H1 (cell line): Measurements from ENCODE around the gene SNX6. TPM values are rescaled to one million over a fixed set of nuclear protein-coding genes. Genes with fewer than 3 reads are reported as not detected.

ENCODE experiments used
- CHD1 ChIP-seq: IDR thresholded peaks from 2 replicates; pipeline ENCODE4 v1.6.1; 2012; ENCODE audit warnings: low read depth, low read length, improper control_type of control experiment
- SUZ12 ChIP-seq: fragments of 200-600 bp; sonication (generic); IDR thresholded peaks from 2 replicates; pipeline ENCODE4 v1.6.1; 2012; ENCODE audit warnings: mild to moderate bottlenecking, inconsistent platforms, low read length, moderate library complexity, mixed read lengths
- USF2 ChIP-seq: IDR thresholded peaks from 2 replicates; pipeline ENCODE4 v1.6.1; 2011; ENCODE audit warnings: low read length, improper control_type of control experiment
- ZNF274 ChIP-seq: IDR thresholded peaks from 2 replicates; pipeline ENCODE4 v1.7.0; 2012; ENCODE audit warnings: low read length, borderline replicate concordance; ENCODE audit errors: extremely low read depth
- polyA plus RNA-seq, 7 experiments: library from polyadenylated mRNA; depleted of rRNA in 3 of 7; stranded (reverse) in 5 of 7; unstranded in 2 of 7; fragments of >200 nt in 5 of 7; fragments of 200-250 nt in 2 of 7; gene quantifications; 1 replicate in 5 of 7; 2 replicates in 1 of 7; 4 replicates in 1 of 7; pipeline versions ENCODE4 v1.2.1 to v1.2.3, GENCODE V29; 2011 to 2013; ENCODE audit warnings: missing spikeins in 2 of 7, mixed read lengths in 2 of 7
- total RNA-seq: library from RNA; stranded (reverse); fragmentation: NEBNext Ultra II Directional; extraction: Animal tissue kit (Norgen Biotek cat#: 25700); gene quantifications from 2 replicates; pipeline ENCODE4 v1.2.1, GENCODE V29; 2021

The SNX6 gene
- total and polyA plus RNA-seq, 2 of the 8 experiments (the other 6 are each of a cell fraction or from before 2014, with no cell fraction given): 53.4 to 71.1 TPM

- TF ChIP-seq USF2: no peak
- no peak for TF ChIP-seq CHD1
- TF ChIP-seq ZNF274: no peak
- TF ChIP-seq SUZ12: no peak
- TF ChIP-seq, all 59 proteins: peak for 0
Observed at GRCh38 chr14:34596891-34597290, 33.1 kb downstream of the SNX6 start (continued).
